Measurements from ENCODE around the gene JAG2.

JAG2 gene

GRCh38 chr14:105184461-105184860 is 15.9 kb upstream of the JAG2 start:
- TF ChIP-seq CSRNP3 (CRISPR knock-in tag; IDR thresholded peaks at IDR 0.05) (no peak), SNAI2 (CRISPR knock-in tag; IDR thresholded peaks at IDR 0.05) (no peak), OSR1 (CRISPR knock-in tag; IDR thresholded peaks at IDR 0.05) (no peak), ZFP3 (CRISPR knock-in tag; IDR thresholded peaks at IDR 0.05) (no peak), TCF4 (CRISPR knock-in tag; IDR thresholded peaks at IDR 0.05; ENCODE audit: borderline replicate concordance) (no peak), ZNF8 (CRISPR knock-in tag; IDR thresholded peaks at IDR 0.05) (no peak), ZFP30 (CRISPR knock-in tag; IDR thresholded peaks at IDR 0.05) (no peak), ZC3H10 (CRISPR knock-in tag; IDR thresholded peaks at IDR 0.05) (no peak), PATZ1 (CRISPR knock-in tag; IDR thresholded peaks at IDR 0.05; ENCODE audit: borderline replicate concordance) (no peak)
- ATAC-seq: no peak

GRCh38 chr14:105182296-105183020 is 13.9 kb upstream of the JAG2 start:
- no peak for ATAC-seq
- TF ChIP-seq TOX (CRISPR knock-in tag; IDR thresholded peaks at IDR 0.05; ENCODE audit: borderline replicate concordance): no peak
- no peak for TF ChIP-seq RARB (CRISPR knock-in tag; IDR thresholded peaks at IDR 0.05)
- no peak for TF ChIP-seq ZFP30 (CRISPR knock-in tag; IDR thresholded peaks at IDR 0.05)
- no peak for TF ChIP-seq SNAI2 (CRISPR knock-in tag; IDR thresholded peaks at IDR 0.05)
- TF ChIP-seq ISL1 (CRISPR knock-in tag; IDR thresholded peaks at IDR 0.05): no peak
- no peak for TF ChIP-seq ZFP3 (CRISPR knock-in tag; IDR thresholded peaks at IDR 0.05)
- no peak for TF ChIP-seq PATZ1 (CRISPR knock-in tag; IDR thresholded peaks at IDR 0.05; ENCODE audit: borderline replicate concordance)
- no peak for TF ChIP-seq ARNTL (CRISPR knock-in tag; IDR thresholded peaks at IDR 0.05; ENCODE audit: borderline replicate concordance, low read depth)
- no peak for TF ChIP-seq GLIS3 (CRISPR knock-in tag; IDR thresholded peaks at IDR 0.05)
- no peak for TF ChIP-seq BACH2 (CRISPR knock-in tag; IDR thresholded peaks at IDR 0.05; ENCODE audit: borderline replicate concordance)
- no peak for TF ChIP-seq ZNF8 (CRISPR knock-in tag; IDR thresholded peaks at IDR 0.05)
- TF ChIP-seq ZC3H10 (CRISPR knock-in tag; IDR thresholded peaks at IDR 0.05): no peak
- TF ChIP-seq CSRNP3 (CRISPR knock-in tag; IDR thresholded peaks at IDR 0.05): no peak
- TF ChIP-seq TCF4 (CRISPR knock-in tag; IDR thresholded peaks at IDR 0.05; ENCODE audit: borderline replicate concordance): no peak
- no peak for TF ChIP-seq PPARA (CRISPR knock-in tag; IDR thresholded peaks at IDR 0.05; ENCODE audit: borderline replicate concordance)
- no peak for TF ChIP-seq ZNF565 (CRISPR knock-in tag; conservative IDR thresholded peaks at IDR 0.05; ENCODE audit: low read depth)
- TF ChIP-seq CSDC2 (CRISPR knock-in tag; IDR thresholded peaks at IDR 0.05): no peak
- TF ChIP-seq ESRRG (CRISPR knock-in tag; IDR thresholded peaks at IDR 0.05): no peak
- no peak for TF ChIP-seq POU6F1 (CRISPR knock-in tag; IDR thresholded peaks at IDR 0.05; ENCODE audit: borderline replicate concordance, low read depth)

GRCh38 chr14:105181549-105182295 is 13.1 kb upstream of the JAG2 start:
- TF ChIP-seq GLIS3 (CRISPR knock-in tag; IDR thresholded peaks at IDR 0.05) (no peak), RARB (CRISPR knock-in tag; IDR thresholded peaks at IDR 0.05) (no peak), TOX (CRISPR knock-in tag; IDR thresholded peaks at IDR 0.05; ENCODE audit: borderline replicate concordance) (no peak), SNAI2 (CRISPR knock-in tag; IDR thresholded peaks at IDR 0.05) (no peak), ZFP3 (CRISPR knock-in tag; IDR thresholded peaks at IDR 0.05) (no peak), ZNF8 (CRISPR knock-in tag; IDR thresholded peaks at IDR 0.05) (no peak), ARNTL (CRISPR knock-in tag; IDR thresholded peaks at IDR 0.05; ENCODE audit: borderline replicate concordance, low read depth) (no peak), OSR1 (CRISPR knock-in tag; IDR thresholded peaks at IDR 0.05) (no peak), TCF4 (CRISPR knock-in tag; IDR thresholded peaks at IDR 0.05; ENCODE audit: borderline replicate concordance) (no peak), ZFP30 (CRISPR knock-in tag; IDR thresholded peaks at IDR 0.05) (no peak), ZNF565 (CRISPR knock-in tag; conservative IDR thresholded peaks at IDR 0.05; ENCODE audit: low read depth) (no peak), TSHZ2 (CRISPR knock-in tag; IDR thresholded peaks at IDR 0.05) (no peak), BACH2 (CRISPR knock-in tag; IDR thresholded peaks at IDR 0.05; ENCODE audit: borderline replicate concordance) (no peak)
- no peak for ATAC-seq
